ENCODE results near the gene CERS1.

CERS1 gene

DNA sequence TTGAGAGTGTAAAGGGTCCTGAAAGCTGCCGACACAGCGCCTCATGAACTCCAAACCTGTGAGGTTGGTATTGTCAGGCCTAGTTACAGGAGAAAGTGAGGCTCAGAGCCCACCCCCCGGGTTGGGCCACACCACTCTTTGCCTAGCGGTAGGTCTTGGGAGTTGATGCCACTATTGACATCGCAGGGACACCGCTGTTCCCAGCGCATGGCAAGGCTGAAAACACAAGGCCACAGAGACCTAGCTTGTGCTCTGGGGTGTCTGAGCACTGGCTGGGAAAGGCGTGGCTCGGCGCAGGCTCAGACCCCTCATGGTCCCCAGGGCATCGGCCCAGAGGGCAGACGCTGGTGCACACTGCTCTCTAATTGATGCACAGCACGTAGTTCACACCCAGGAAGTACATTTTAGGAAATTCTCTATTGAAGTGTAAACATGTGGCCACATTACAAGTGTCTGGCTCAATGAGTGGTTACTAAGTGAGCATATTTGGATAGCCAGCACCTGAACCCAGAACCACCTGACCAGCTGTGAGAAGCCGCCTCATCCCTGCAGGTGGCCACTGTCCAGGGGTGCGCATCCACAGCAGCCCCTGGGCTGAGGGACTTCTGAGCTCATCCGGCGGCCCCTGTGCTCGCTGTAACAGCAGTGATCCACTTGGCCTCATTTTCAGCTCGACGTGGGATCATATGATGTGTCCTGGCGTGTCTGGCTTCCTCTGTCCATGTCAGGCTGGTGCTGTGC is 36.9 kb downstream of the CERS1 start:
- H2AFZ ChIP-seq (ENCODE audit: low read depth, low read length), result no peak overlapping the region
- TF ChIP-seq EZH2 (IDR thresholded peaks at IDR 0.05; ENCODE audit: borderline replicate concordance, low read depth, low read length, severe bottlenecking), result no peak
- TF ChIP-seq, protein P1, sequence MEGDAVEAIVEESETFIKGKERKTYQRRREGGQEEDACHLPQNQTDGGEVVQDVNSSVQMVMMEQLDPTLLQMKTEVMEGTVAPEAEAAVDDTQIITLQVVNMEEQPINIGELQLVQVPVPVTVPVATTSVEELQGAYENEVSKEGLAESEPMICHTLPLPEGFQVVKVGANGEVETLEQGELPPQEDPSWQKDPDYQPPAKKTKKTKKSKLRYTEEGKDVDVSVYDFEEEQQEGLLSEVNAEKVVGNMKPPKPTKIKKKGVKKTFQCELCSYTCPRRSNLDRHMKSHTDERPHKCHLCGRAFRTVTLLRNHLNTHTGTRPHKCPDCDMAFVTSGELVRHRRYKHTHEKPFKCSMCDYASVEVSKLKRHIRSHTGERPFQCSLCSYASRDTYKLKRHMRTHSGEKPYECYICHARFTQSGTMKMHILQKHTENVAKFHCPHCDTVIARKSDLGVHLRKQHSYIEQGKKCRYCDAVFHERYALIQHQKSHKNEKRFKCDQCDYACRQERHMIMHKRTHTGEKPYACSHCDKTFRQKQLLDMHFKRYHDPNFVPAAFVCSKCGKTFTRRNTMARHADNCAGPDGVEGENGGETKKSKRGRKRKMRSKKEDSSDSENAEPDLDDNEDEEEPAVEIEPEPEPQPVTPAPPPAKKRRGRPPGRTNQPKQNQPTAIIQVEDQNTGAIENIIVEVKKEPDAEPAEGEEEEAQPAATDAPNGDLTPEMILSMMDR (IDR thresholded peaks at IDR 0.05; ENCODE audit: borderline replicate concordance, extremely low read depth, low read length, poor library complexity, severe bottlenecking), result no peak
- H3K9me3 ChIP-seq (ENCODE audit: insufficient read depth, low read length, severe bottlenecking), result no peaks in the 10 kb centered on the region
- H3K79me2 ChIP-seq (ENCODE audit: insufficient read depth, low read length), result peaks cover 12% of the 10 kb centered on the region; the same call in 1 of the 2 replicates
- H3K9ac ChIP-seq (ENCODE audit: low read depth, low read length), result no peak overlapping the region
- H4K20me1 ChIP-seq (ENCODE audit: insufficient read depth, low read length), result peaks cover 91% of the 10 kb centered on the region
- H3K27ac ChIP-seq (ENCODE audit: low read length), result no peak overlapping the region
- ATAC-seq (ENCODE audit: insufficient read depth, low read depth) (no peak), DNase-seq (no peak)
- H3K4me1 ChIP-seq (ENCODE audit: insufficient read depth, low read length), result no peaks in the 10 kb centered on the region
- H3K4me3 ChIP-seq (ENCODE audit: low read depth in 1 of 2, low read length in 2 of 2), result no peak overlapping the region
- H3K27me3 ChIP-seq (ENCODE audit: insufficient read depth, low read length, poor library complexity), result no peaks in the 10 kb centered on the region
- peaks cover 100% of the 10 kb centered on the region for H3K36me3 ChIP-seq (ENCODE audit: insufficient read depth, low read length)
- no peak overlapping the region for H3K4me2 ChIP-seq (ENCODE audit: insufficient read depth, low read length)

DNA sequence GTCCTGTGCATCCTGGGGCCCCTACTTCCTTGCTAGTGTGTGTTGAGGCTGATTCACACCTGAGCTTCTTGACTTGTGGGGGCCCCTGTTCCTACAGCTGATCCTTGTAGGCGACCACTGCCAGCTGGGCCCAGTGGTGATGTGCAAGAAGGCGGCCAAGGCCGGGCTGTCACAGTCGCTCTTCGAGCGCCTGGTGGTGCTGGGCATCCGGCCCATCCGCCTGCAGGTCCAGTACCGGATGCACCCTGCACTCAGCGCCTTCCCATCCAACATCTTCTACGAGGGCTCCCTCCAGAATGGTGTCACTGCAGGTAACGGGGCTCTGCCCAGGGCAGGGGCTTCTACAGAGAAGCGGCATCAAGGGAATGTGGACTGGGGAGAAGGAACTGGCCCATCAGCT is 38.7 kb downstream of the CERS1 start:
- no peaks in the 10 kb centered on the region for H3K9me3 ChIP-seq (ENCODE audit: insufficient read depth, low read length, severe bottlenecking)
- peaks cover 86% of the 10 kb centered on the region for H4K20me1 ChIP-seq (ENCODE audit: insufficient read depth, low read length)
- H3K27ac ChIP-seq (ENCODE audit: low read length), result no peak overlapping the region
- no peaks in the 10 kb centered on the region for H3K4me1 ChIP-seq (ENCODE audit: insufficient read depth, low read length)
- H3K36me3 ChIP-seq (ENCODE audit: insufficient read depth, low read length), result peaks cover 100% of the 10 kb centered on the region
- H3K27me3 ChIP-seq (ENCODE audit: insufficient read depth, low read length, poor library complexity), result no peaks in the 10 kb centered on the region
- H3K4me3 ChIP-seq (ENCODE audit: low read depth in 1 of 2, low read length in 2 of 2), result no peak overlapping the region
- DNase-seq (no peak), ATAC-seq (ENCODE audit: insufficient read depth, low read depth) (no peak)
- TF ChIP-seq, protein P1 (IDR thresholded peaks at IDR 0.05; ENCODE audit: borderline replicate concordance, extremely low read depth, low read length, poor library complexity, severe bottlenecking), result no peak
- TF ChIP-seq EZH2 (IDR thresholded peaks at IDR 0.05; ENCODE audit: borderline replicate concordance, low read depth, low read length, severe bottlenecking), result no peak
- H3K79me2 ChIP-seq (ENCODE audit: insufficient read depth, low read length), result peaks cover 21% of the 10 kb centered on the region; the same call in 1 of the 2 replicates
- H3K9ac ChIP-seq (ENCODE audit: low read depth, low read length), result no peak overlapping the region
- no peak overlapping the region for H2AFZ ChIP-seq (ENCODE audit: low read depth, low read length)
- H3K4me2 ChIP-seq (ENCODE audit: insufficient read depth, low read length), result no peak overlapping the region

DNA sequence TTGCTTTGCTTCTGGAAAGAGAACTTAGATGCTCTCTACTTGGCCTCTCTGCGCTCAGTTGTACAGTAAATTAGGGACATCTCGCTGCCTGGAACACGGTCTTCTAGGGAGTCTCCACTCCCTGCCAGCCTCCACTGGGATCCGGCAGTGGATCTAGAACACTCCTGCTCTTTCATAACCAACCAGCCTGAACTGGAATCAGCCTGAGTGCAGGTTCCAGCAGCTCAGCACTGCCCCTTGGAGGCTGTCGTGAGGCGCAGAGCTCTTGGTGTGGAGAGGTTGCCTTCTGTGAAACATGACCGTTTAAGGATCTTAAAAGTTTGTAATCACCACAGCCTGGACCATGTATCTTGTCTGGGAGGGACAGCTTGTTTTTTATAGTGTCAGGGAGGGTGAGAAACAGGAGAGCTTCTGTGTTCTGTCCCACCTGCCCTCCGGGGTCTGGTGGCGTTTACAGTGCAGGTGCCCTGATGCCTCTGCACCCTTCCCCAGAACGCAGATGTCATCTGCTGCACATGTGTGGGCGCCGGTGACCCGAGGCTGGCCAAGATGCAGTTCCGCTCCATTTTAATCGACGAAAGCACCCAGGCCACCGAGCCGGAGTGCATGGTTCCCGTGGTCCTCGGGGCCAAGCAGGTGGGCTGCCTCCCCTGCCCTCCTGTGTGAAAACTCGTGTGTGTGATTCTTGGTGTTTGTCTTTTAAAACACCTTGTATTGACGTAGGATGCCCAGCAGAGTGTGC is 39.4 kb downstream of the CERS1 start:
- H3K36me3 ChIP-seq (ENCODE audit: insufficient read depth, low read length), result peaks cover 100% of the 10 kb centered on the region
- H3K9ac ChIP-seq (ENCODE audit: low read depth, low read length), result no peak overlapping the region
- H2AFZ ChIP-seq (ENCODE audit: low read depth, low read length), result no peak overlapping the region
- DNase-seq (no peak), ATAC-seq (ENCODE audit: insufficient read depth, low read depth) (0 out of 3 replicates have a peak, but pooled peaks have one; percentile 27)
- H3K27ac ChIP-seq (ENCODE audit: low read length), result no peak overlapping the region
- peaks cover 26% of the 10 kb centered on the region for H3K79me2 ChIP-seq (ENCODE audit: insufficient read depth, low read length)
- H3K4me2 ChIP-seq (ENCODE audit: insufficient read depth, low read length), result no peak overlapping the region
- no peaks in the 10 kb centered on the region for H3K27me3 ChIP-seq (ENCODE audit: insufficient read depth, low read length, poor library complexity)
- H3K9me3 ChIP-seq (ENCODE audit: insufficient read depth, low read length, severe bottlenecking), result no peaks in the 10 kb centered on the region
- H3K4me1 ChIP-seq (ENCODE audit: insufficient read depth, low read length), result no peaks in the 10 kb centered on the region
- TF ChIP-seq, protein P1 (IDR thresholded peaks at IDR 0.05; ENCODE audit: borderline replicate concordance, extremely low read depth, low read length, poor library complexity, severe bottlenecking), result peak; percentile 43
- no peak for TF ChIP-seq EZH2 (IDR thresholded peaks at IDR 0.05; ENCODE audit: borderline replicate concordance, low read depth, low read length, severe bottlenecking)
- no peak overlapping the region for H3K4me3 ChIP-seq (ENCODE audit: low read depth in 1 of 2, low read length in 2 of 2)
- peaks cover 86% of the 10 kb centered on the region for H4K20me1 ChIP-seq (ENCODE audit: insufficient read depth, low read length)

Data from DND-41 (cell line).